GM12872 (cell line): ENCODE data around the gene HMGXB3.

Experiments
- CTCF ChIP-seq: IDR thresholded peaks from 3 replicates; pipeline ENCODE4 v1.5.1; 2011; ENCODE audit warnings: low read depth, mild to moderate bottlenecking, low read length, moderate library complexity; ENCODE audit not compliant: insufficient read depth

The HMGXB3 gene

GRCh38 chr5:150023136-150023535 lies 22.6 kb downstream of the HMGXB3 start:
- no peak for TF ChIP-seq CTCF

- no peak for TF ChIP-seq CTCF
Measured at GRCh38 chr5:150024346-150024984, 23.9 kb downstream of the HMGXB3 start.

- no peak for TF ChIP-seq CTCF
Measured at GRCh38 chr5:150026682-150027172, 26.2 kb downstream of the HMGXB3 start.

- no peak for TF ChIP-seq CTCF
Measured at GRCh38 chr5:150033334-150033733, 32.8 kb downstream of the HMGXB3 start.

GRCh38 chr5:150034662-150035061 lies 34.1 kb downstream of the HMGXB3 start:
- no peak for TF ChIP-seq CTCF

GRCh38 chr5:150035139-150035895 lies 34.8 kb downstream of the HMGXB3 start:
- no peak for TF ChIP-seq CTCF

- no peak for TF ChIP-seq CTCF
Measured at GRCh38 chr5:150036513-150036912, 36.0 kb downstream of the HMGXB3 start.
